NCI-H2196 (cell line): ENCODE measurements around the gene TRIM17.

Experiments used
- DNase-seq: peaks from one replicate; lab custom pipeline; 2025; ENCODE audit not compliant: unreplicated experiment; lab: John Stamatoyannopoulos, UW

TRIM17 gene

GRCh38 chr1:228417483-228418203 is 982 bp upstream of the TRIM17 start:
- DNase-seq = no peak

DNA sequence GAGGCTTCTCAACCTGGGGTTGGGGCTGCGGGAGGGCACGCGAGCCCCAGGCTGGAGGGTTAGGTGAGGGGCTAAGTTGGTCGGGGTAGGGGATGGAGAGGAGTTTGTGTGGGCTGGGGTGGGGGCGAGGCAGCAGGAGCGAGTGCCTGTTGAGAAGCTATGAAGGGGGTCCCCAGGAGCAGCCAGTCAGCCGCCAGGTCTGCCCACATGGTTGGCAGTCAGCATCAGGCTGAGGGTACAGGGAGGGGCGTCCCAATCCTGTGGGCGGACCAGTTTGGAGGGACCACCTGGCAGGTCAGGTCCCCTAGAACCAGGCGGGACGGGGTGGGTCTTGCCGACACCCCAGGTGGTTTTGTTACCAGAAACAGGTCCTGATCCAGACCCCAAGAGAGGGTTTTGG is 400 bp upstream of the TRIM17 start:
- DNase-seq = no peak

GRCh38 chr1:228415853-228416216 is 826 bp downstream of the TRIM17 start:
- DNase-seq = no peak

DNA sequence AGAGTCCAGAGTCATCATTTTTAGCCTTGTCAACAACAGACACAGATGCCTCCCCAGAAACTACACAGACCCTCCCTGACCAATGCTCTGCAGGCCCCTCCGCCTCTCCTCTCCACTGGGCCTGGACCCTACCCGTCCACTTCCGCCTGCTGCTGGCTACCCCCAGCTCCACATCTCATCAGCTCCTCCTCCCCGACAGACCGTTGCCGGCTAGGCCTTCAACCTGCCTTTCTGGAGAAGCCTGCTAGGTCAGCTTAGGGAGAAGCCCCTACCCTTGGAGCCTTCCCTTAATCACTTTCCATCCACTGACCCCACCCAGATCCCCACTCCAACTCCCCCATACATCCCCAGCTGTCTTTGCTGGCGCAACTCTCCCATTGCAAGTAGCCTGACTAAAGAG is 1.4 kb downstream of the TRIM17 start:
- no peak for DNase-seq

GRCh38 chr1:228414511-228415211 is 2.0 kb downstream of the TRIM17 start:
- DNase-seq = no peak

GRCh38 chr1:228413241-228414010 is 3.2 kb downstream of the TRIM17 start:
- DNase-seq = no peak

GRCh38 chr1:228411548-228412430 is 4.9 kb downstream of the TRIM17 start:
- DNase-seq = no peak

GRCh38 chr1:228411121-228411520 is 5.5 kb downstream of the TRIM17 start:
- no peak for DNase-seq

DNA sequence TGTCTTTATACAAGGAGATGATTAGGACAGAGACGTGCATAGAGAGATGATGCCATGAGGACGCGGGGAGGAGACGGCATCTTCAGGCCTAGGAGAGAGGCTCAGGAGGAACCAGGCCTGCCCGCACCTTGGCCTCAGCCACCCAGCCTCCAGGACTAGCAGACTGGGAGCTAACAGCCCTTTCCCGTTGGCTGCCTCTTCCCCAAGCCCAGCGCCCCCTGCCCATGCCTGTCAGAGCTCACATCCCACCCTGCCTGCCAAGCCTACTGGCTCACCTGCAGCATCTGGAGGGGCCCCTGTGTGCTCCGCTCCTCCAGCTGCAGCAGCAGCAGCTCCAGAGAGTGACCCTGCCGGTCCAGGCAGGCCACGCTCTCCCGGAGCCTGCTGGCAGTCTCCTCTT is 6.0 kb downstream of the TRIM17 start:
- DNase-seq = no peak

DNA sequence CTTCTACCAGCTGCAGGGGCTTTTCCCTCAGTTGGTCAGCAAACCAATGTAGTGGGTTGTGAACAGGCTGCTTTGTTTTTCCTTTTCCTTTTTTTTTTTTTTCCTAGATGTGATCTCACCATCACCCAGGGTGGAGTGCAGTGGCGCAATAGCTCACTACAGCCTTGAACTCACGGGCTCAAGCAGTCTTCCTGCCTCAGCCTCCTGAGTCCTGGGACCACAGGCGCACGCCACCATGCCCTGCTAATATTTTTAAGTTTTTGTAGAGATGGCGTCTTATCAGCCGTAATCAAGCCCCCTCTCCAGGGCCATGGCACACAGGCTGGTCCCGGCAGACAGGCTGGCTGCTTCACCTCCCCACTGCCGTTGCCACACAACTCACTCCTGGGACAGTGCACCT is 6.6 kb downstream of the TRIM17 start:
- no peak for DNase-seq

- no peak for DNase-seq
Measured at GRCh38 chr1:228408869-228409805, 7.5 kb downstream of the TRIM17 start.

GRCh38 chr1:228408041-228408868 is 8.4 kb downstream of the TRIM17 start:
- DNase-seq = no peak

DNA sequence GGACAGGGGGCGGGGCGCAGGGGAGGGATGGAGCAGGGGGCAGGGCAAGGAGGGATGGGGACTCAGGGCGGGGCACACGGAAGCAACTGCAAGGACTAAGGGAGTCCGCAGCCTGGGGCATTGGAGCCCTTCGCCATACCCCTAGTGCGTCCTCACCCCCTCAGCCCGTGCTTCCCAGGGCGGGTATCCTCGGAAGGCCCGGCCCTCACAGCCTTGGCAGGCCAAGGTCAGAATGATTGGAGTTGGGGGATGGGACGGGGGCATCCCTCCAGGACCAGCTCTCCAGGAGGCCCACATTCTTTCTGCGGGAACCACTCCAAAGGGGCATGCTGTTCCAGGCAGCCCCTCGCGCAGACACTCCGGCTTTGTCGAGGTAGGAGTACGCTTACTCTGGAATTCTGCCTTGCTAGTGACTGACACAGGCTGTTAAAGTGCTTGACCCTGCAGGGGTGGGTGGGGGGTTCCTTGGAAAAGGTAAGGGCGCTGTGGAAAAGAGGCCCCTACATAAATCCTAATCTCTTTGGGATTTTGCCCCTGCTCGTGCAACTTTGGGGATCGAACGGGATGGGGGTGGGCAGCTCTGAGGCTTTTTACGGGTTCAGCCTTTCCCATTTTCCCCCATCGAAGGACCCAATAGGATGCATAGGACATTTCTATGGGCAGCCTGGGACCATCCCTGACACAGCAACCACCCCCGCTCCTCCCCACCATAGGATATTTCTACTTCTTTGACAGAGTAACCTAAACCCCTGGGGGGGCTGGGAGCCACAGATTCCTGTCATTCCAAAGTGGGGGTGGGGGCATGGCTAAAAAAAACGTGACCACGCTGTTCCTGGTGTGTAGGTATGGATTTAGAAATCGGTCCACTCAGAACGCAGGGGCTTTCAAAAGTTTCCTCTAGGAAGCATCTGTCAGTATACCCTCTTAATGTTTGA is 9.3 kb downstream of the TRIM17 start:
- no peak for DNase-seq

DNA sequence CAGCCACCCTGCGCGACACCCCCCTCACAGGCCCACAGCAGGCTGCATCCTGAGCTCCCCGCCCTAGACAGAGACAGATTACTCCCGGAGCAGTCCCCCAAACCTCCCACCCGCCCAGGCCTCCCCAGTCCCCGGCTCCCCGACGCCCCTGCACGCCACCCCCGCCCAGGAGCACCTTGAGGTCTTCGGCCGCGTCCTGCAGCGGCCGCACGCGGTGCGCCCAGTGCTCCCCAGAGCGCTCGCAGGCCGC is 10.8 kb downstream of the TRIM17 start:
- DNase-seq = no peak

- DNase-seq = no peak
Measured at GRCh38 chr1:228405200-228405978, 11.3 kb downstream of the TRIM17 start.

DNA sequence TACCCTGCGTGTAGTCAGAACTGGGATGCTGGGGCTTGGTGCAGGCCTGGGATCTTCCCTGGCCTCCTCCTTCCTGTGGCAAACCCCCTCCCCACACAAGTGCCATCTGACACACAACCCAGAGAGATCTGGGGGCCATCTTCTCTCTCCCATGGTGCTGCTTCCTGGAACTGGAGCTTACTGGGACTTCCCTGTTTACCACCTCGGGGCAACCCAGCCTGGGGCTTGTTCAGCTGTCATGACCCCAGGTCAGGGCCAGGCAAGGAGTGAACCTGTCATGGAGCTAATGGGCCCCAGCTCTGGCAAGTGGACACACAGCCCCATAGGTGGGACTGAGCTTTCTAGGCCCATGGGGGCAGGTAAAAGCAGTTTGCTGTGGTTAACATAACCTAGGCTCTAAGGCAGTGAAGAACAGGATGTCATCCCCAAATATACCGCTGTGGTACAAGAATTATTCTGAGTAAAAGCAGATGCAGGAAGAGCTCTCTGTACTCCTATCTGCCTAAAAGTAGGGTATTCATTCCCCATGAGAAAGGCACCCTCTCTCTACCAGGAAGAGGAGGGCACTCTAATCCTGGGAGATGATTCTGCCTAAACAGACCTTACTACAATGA is 12.4 kb downstream of the TRIM17 start:
- DNase-seq = no peak

GRCh38 chr1:228403231-228403631 is 13.4 kb downstream of the TRIM17 start:
- no peak for DNase-seq
